ENCODE measurements around the gene RREB1.

GRCh38 chr6:7295916-7296315 is 188.2 kb downstream of the RREB1 start:
- no peak for TF ChIP-seq POLR2AphosphoS5 (IDR thresholded peaks at IDR 0.05)
- no peak for TF ChIP-seq CTCF (IDR thresholded peaks at IDR 0.05)
- TF ChIP-seq POLR2A (IDR thresholded peaks at IDR 0.05; ENCODE audit: low read depth), result no peak
